Measurements from ENCODE around the gene ELAC2.

The ELAC2 gene, protein sequence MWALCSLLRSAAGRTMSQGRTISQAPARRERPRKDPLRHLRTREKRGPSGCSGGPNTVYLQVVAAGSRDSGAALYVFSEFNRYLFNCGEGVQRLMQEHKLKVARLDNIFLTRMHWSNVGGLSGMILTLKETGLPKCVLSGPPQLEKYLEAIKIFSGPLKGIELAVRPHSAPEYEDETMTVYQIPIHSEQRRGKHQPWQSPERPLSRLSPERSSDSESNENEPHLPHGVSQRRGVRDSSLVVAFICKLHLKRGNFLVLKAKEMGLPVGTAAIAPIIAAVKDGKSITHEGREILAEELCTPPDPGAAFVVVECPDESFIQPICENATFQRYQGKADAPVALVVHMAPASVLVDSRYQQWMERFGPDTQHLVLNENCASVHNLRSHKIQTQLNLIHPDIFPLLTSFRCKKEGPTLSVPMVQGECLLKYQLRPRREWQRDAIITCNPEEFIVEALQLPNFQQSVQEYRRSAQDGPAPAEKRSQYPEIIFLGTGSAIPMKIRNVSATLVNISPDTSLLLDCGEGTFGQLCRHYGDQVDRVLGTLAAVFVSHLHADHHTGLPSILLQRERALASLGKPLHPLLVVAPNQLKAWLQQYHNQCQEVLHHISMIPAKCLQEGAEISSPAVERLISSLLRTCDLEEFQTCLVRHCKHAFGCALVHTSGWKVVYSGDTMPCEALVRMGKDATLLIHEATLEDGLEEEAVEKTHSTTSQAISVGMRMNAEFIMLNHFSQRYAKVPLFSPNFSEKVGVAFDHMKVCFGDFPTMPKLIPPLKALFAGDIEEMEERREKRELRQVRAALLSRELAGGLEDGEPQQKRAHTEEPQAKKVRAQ

DNA sequence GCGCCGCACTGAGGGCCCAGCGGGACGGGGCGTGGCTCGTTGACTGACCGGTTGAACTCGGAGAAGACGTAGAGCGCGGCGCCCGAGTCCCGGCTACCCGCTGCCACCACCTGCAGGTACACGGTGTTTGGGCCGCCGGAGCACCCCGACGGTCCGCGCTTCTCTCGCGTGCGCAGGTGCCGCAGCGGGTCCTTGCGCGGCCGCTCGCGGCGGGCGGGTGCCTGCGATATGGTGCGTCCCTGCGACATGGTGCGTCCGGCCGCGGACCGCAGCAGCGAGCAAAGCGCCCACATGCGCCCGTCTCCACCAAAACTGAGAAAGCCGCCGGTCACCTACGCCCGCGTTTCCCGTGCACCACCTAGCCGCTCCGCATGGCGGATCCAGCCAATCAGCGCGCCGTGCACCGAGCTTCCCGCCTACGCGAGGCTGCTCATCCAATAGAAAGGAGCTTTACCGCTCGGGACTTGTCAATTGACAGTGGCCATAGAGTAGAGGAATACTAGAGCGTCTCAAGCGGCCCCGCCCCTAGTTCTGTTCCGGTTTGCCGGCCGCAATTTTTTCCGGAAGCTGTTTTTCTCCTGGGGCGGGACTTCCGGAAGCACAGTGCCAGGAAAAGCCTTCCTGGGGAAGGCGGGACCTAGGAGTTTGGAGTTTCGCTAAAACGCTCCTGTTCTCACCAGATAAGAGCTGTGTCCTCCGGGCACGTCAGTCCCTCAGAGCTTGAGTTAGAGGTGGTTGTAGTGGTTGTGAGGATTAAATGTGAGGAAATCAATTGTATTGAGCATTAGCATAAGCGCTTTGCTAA lies at the start of gene ELAC2:
Gene ELAC2, minus strand, starts transcription at position 373 of the 805 bp plus-strand sequence. Its CDS starts 80 bp downstream, at position 293.
- Histone ChIP-seq H3K27ac (ENCODE audit: low read depth, low read length) (peak within 1 kb of the TSS; percentile 68), H3K27me3 (ENCODE audit: control insufficient read depth, insufficient read depth, low read length) (no peaks in the 10 kb centered on the region), H3K4me3 (ENCODE audit: low read length) (peak within 1 kb of the TSS; percentile 90), H3K4me1 (ENCODE audit: control insufficient read depth, insufficient read depth, low read length) (peaks cover 5% of the 10 kb centered on the region), H3K9ac (ENCODE audit: low read length) (peak within 1 kb of the TSS; percentile 81), H3K36me3 (ENCODE audit: control insufficient read depth, insufficient read depth, low read length) (peaks cover 7% of the 10 kb centered on the region)

DNA sequence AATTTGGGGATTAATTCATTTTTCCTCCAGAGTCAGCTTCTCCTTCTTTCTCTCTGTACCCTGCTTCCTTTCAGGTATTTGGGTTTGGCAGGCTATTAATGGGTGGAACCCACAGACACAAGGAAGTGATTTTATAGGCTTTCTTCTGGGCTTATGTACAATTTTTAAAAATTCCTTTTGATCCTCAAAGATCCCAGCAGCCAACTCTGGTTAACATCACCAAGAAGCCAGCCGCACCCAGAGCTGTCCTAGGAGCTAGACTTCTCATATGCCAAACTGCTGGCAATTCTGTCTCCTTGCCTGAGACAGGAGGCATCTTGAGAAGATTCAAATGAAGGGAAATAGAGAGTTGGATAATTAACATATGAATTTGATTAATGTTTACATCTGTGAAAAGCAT lies 47.2 kb upstream of the ELAC2 start:
- no peaks in the 10 kb centered on the region for H3K4me1 ChIP-seq (ENCODE audit: control insufficient read depth, insufficient read depth, low read length)
- peaks cover 3% of the 10 kb centered on the region for H3K27me3 ChIP-seq (ENCODE audit: control insufficient read depth, insufficient read depth, low read length)
- H3K9ac ChIP-seq (ENCODE audit: low read length) = no peak overlapping the region
- no peak overlapping the region for H3K27ac ChIP-seq (ENCODE audit: low read depth, low read length)
- no peaks in the 10 kb centered on the region for H3K36me3 ChIP-seq (ENCODE audit: control insufficient read depth, insufficient read depth, low read length)
- H3K4me3 ChIP-seq (ENCODE audit: low read length) = no peak overlapping the region

DNA sequence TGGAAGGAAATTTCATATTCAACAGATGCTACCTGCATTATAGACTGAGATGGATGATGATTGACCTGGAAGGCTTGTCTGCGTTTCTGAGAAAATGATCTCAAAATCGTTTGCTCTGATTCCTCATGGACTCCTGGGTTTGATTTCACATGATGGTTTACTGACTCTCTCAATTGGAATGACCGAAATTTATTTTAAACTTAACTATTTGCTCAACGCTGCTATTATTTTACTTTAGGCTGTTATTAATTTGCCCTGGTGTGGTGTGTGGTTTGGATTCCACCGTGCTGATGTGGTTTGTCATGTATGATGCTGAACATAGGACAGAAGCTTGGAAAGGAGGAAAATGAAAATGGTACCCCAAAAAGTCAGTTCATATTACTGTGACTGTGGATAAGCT lies 37.3 kb upstream of the ELAC2 start:
- Histone ChIP-seq H3K36me3 (ENCODE audit: control insufficient read depth, insufficient read depth, low read length) (no peaks in the 10 kb centered on the region), H3K27me3 (ENCODE audit: control insufficient read depth, insufficient read depth, low read length) (no peaks in the 10 kb centered on the region), H3K4me1 (ENCODE audit: control insufficient read depth, insufficient read depth, low read length) (no peaks in the 10 kb centered on the region), H3K4me3 (ENCODE audit: low read length) (no peak overlapping the region), H3K27ac (ENCODE audit: low read depth, low read length) (no peak overlapping the region), H3K9ac (ENCODE audit: low read length) (no peak overlapping the region)

DNA sequence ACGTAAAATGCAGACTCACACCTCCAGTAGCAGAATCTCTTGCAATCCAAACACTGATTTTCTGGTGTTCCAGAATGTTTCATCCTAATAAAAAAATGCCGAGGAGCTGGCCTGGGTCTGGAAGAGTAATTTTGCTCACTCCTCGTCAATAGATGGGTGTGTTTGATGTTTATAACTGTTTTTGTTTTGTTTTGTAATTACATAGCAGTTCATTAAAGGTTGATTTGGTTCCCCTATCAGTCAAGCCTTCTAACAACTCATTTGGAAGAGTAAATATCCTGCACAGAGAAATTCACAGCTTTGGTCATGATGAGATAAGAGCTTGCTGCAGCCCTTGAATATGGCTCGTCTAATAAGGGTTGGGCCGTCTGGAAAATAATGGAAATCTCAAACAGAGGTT lies 36.8 kb upstream of the ELAC2 start:
- Histone ChIP-seq H3K27me3 (ENCODE audit: control insufficient read depth, insufficient read depth, low read length) (no peaks in the 10 kb centered on the region), H3K36me3 (ENCODE audit: control insufficient read depth, insufficient read depth, low read length) (no peaks in the 10 kb centered on the region), H3K4me3 (ENCODE audit: low read length) (no peak overlapping the region), H3K27ac (ENCODE audit: low read depth, low read length) (no peak overlapping the region), H3K9ac (ENCODE audit: low read length) (no peak overlapping the region), H3K4me1 (ENCODE audit: control insufficient read depth, insufficient read depth, low read length) (no peaks in the 10 kb centered on the region)

DNA sequence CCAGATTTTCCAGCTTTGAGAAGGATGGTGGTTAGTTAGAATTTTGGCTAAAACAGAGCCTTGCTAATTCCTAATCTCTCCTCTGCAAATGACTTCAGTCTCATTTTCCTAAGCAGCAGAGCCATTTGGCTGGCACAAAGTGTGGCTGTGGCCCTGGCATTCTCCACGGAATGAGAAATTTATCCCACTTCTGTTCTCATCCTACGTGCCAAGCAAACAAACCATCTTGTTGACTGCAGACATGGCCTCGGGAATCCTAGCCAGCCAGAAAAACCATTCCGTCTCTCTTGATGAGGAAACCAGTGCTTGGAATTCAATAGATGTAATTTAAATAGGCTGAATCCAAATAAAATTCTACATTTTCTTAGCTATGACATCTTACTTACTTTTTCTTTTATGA lies 34.1 kb upstream of the ELAC2 start:
- no peak overlapping the region for H3K27ac ChIP-seq (ENCODE audit: low read depth, low read length)
- no peaks in the 10 kb centered on the region for H3K4me1 ChIP-seq (ENCODE audit: control insufficient read depth, insufficient read depth, low read length)
- H3K36me3 ChIP-seq (ENCODE audit: control insufficient read depth, insufficient read depth, low read length) = no peaks in the 10 kb centered on the region
- H3K9ac ChIP-seq (ENCODE audit: low read length) = no peak overlapping the region
- no peak overlapping the region for H3K4me3 ChIP-seq (ENCODE audit: low read length)
- H3K27me3 ChIP-seq (ENCODE audit: control insufficient read depth, insufficient read depth, low read length) = no peaks in the 10 kb centered on the region

DNA sequence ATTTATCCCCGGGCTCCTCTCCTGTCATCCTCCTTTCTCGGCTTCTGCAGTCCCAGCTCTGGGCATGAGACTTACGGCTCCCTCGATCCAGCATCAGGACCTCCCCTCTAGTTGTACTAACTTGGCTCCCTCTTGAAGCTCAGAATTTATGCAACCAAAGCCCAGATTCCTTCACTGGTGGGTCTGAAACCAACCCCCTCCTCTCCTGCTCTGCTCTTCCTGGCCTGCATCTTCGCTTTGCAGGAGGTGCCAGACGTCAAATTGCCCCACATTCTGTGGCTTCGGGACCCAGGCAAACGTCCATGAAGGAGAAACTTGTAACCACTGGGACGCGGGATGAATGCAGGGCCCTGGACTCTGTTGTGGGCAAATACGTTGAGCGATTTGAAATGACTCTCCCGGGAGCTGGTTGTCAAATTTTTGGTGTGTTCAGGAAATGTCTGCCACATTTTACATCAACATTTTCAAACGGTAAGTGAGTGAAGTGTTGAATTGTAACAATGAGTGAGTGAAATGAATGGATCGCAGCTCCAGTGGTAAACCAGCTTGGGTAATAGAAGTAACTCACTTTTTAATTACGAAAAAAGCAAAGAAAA lies 29.3 kb upstream of the ELAC2 start:
- H3K4me3 ChIP-seq (ENCODE audit: low read length) = no peak overlapping the region
- no peaks in the 10 kb centered on the region for H3K36me3 ChIP-seq (ENCODE audit: control insufficient read depth, insufficient read depth, low read length)
- no peak overlapping the region for H3K27ac ChIP-seq (ENCODE audit: low read depth, low read length)
- no peaks in the 10 kb centered on the region for H3K27me3 ChIP-seq (ENCODE audit: control insufficient read depth, insufficient read depth, low read length)
- H3K4me1 ChIP-seq (ENCODE audit: control insufficient read depth, insufficient read depth, low read length) = no peaks in the 10 kb centered on the region
- H3K9ac ChIP-seq (ENCODE audit: low read length) = no peak overlapping the region

DNA sequence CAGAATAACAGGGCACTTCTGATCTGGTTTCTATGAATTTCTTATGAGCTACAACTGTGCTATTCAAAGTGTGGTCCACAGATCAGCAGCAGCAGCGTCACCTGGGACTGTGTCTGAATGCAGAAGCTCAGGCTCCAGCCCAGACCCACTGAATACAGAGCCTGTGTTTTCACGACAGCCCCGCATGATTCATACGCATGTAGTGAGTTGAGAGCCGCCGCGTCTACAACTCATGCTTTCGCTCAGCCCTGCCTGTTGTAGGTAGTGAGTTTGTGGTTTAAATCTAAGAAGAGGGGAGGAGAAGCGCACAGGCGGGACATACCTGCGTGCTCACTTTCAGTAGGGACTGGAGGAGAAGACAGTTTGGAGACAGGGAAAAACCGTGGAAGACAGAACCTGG lies 28.5 kb upstream of the ELAC2 start:
- no peak overlapping the region for H3K4me3 ChIP-seq (ENCODE audit: low read length)
- no peaks in the 10 kb centered on the region for H3K4me1 ChIP-seq (ENCODE audit: control insufficient read depth, insufficient read depth, low read length)
- no peak overlapping the region for H3K27ac ChIP-seq (ENCODE audit: low read depth, low read length)
- no peaks in the 10 kb centered on the region for H3K27me3 ChIP-seq (ENCODE audit: control insufficient read depth, insufficient read depth, low read length)
- H3K9ac ChIP-seq (ENCODE audit: low read length) = no peak overlapping the region
- H3K36me3 ChIP-seq (ENCODE audit: control insufficient read depth, insufficient read depth, low read length) = no peaks in the 10 kb centered on the region

DNA sequence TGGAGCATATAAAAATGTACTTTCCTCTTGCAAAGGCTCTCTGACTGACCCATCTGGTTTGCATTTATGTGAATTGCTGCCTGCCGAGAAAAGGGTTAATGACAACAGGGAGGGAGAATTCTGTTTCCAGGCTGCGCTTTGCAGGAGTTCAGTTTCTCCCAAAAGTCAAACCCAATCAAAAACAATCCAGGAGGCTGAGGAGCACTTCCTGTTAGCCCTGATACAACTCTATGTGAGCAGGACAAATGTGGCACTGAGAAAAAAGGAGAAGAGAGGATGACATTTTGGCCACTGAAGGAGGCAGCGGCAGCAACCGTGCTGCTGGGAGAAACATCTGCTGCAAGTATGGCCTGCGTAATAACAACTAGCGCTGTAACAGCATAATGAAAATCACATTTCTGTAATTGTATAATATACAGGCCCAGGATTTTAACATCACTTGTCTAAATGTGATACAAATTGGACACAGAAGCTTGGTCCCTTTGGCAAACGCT lies 26.8 kb upstream of the ELAC2 start:
- H3K27ac ChIP-seq (ENCODE audit: low read depth, low read length) = no peak overlapping the region
- no peaks in the 10 kb centered on the region for H3K27me3 ChIP-seq (ENCODE audit: control insufficient read depth, insufficient read depth, low read length)
- no peak overlapping the region for H3K9ac ChIP-seq (ENCODE audit: low read length)
- H3K4me1 ChIP-seq (ENCODE audit: control insufficient read depth, insufficient read depth, low read length) = no peaks in the 10 kb centered on the region
- no peaks in the 10 kb centered on the region for H3K36me3 ChIP-seq (ENCODE audit: control insufficient read depth, insufficient read depth, low read length)
- no peak overlapping the region for H3K4me3 ChIP-seq (ENCODE audit: low read length)

DNA sequence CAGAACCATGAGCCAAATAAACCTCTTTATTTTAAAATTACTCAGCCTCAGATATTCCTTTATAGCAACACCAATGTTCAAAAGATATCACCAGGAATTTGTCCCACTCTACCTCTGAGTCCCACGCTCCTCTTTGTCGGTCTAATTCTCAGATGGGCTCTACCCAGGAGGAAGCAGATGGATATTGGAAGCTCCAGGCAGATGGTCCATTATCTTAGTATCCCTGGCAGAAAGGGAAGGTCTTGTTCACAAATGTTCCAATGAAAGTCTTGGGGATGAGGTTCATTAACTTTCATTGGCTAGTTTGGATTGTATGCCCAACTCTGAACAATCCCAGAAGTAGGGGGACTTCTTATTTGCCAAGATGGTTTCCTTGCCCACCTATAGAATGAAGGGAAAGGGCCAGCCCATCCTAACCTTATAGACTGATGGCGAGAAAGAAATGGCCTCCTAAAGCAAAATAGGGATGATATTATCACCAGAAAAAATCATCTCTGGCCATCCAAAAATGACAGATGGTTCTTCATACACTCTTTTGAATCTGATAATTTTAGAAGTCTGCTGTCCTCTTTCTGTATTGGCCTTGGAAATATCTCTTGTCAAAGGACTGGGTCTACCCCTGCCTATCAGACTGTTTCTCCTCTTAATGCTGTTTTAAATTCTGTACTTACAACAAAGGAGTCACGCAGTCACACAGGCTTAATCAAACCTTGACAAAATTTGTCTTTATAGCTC lies 21.3 kb upstream of the ELAC2 start:
- Histone ChIP-seq H3K27ac (ENCODE audit: low read depth, low read length) (no peak overlapping the region), H3K36me3 (ENCODE audit: control insufficient read depth, insufficient read depth, low read length) (no peaks in the 10 kb centered on the region), H3K4me3 (ENCODE audit: low read length) (no peak overlapping the region), H3K4me1 (ENCODE audit: control insufficient read depth, insufficient read depth, low read length) (no peaks in the 10 kb centered on the region), H3K9ac (ENCODE audit: low read length) (no peak overlapping the region), H3K27me3 (ENCODE audit: control insufficient read depth, insufficient read depth, low read length) (no peaks in the 10 kb centered on the region)

DNA sequence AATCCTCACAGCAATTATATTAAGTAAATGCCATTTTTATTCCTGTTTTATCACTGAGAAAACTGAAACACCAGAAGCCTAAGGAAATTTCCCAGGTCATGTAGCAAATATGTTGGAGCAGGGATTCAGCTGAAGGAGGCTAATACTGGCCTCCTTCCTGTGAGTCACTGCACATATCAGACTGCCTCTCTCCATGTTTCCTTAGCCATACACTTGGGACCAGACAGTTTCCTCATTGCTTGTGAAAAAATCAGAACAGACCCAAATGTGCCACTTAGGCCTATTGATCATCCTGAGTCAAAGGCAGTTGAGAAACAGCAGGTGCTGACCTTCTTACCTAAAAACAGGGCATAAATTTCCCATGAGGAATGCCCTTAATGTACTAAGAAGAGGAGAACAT lies 18.9 kb upstream of the ELAC2 start:
- H3K27me3 ChIP-seq (ENCODE audit: control insufficient read depth, insufficient read depth, low read length) = no peaks in the 10 kb centered on the region
- H3K9ac ChIP-seq (ENCODE audit: low read length) = no peak overlapping the region

DNA sequence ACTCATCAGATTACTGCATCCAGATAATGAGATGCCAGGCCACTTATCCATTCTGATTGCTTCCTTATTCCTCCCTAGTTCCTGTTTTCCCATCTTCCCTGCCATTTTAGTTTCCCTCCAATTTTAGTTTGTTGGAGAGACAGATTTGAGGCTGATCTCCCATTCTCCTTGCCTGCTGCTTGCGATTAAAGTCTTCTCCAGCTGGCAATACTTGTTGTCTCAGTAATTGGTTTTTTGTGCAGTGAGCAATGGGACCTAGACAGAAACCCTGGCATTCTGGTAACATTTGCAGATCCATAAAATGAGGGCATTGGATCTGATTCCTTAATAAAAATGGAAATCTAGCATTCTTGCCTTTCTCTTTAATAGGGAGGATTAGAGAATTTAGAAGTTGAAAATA lies 17.6 kb upstream of the ELAC2 start:
- Histone ChIP-seq H3K36me3 (ENCODE audit: control insufficient read depth, insufficient read depth, low read length) (no peaks in the 10 kb centered on the region), H3K4me3 (ENCODE audit: low read length) (no peak overlapping the region), H3K27ac (ENCODE audit: low read depth, low read length) (no peak overlapping the region), H3K27me3 (ENCODE audit: control insufficient read depth, insufficient read depth, low read length) (no peaks in the 10 kb centered on the region), H3K9ac (ENCODE audit: low read length) (no peak overlapping the region), H3K4me1 (ENCODE audit: control insufficient read depth, insufficient read depth, low read length) (no peaks in the 10 kb centered on the region)

More for the DNA sequence above, 18.9 kb upstream of the ELAC2 start:
- Histone ChIP-seq H3K36me3 (ENCODE audit: control insufficient read depth, insufficient read depth, low read length) (no peaks in the 10 kb centered on the region), H3K27ac (ENCODE audit: low read depth, low read length) (no peak overlapping the region), H3K4me3 (ENCODE audit: low read length) (no peak overlapping the region), H3K4me1 (ENCODE audit: control insufficient read depth, insufficient read depth, low read length) (no peaks in the 10 kb centered on the region)
